ENCODE data around the gene ZNF519.

GRCh38 chr18:14086458-14087231 lies 45.6 kb downstream of the ZNF519 start:
- TF ChIP-seq POLR2A (IDR thresholded peaks at IDR 0.05; ENCODE audit: low read length) (no peak), GATA1 (IDR thresholded peaks at IDR 0.05; ENCODE audit: low read depth, low read length) (no peak)
